ENCODE data around the gene PPP3CA. TPM values are rescaled to one million over a fixed set of nuclear protein-coding genes. Genes with fewer than 3 reads are reported as not detected.

PPP3CA gene
- total and polyA plus RNA-seq, 2 of the 13 experiments (the other 11 are each of a cell fraction or from before 2014, with no cell fraction given), result 4.8 to 13.2 TPM

DNA sequence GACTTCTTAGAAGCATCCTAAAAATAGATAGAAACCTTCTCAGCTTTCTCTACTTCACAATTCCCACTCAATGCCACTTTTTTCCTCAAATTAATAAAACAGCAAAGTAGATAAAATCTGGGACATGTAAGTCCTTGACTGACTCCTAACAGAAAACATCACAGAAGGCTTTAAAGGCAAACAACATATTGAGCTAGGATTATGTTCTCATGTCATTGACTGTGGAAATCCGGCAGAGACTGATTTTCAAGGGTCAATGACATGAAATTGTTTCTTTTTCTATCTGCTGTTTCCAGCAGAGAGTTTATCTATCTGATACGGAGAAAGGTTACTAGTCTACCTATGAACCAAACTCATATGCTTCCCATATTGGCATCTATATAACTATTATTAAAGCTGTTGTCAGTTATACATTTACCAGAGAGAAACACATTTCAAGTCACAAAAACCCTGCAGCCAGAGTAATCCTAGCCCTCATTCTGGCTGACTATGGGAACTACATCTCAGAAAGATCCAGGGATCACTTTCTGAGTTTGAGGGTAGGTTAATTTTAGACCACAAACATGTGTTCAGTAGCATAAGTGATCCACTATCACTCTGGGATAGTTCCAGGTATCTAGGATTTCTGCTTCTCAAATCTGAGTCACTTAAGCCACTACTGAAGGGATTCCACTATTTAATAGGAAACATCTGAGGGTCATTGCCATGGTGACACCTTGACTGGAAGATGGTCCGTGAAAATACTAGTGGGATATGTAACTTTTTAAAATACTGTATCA, 147.6 kb downstream of the PPP3CA start:
- in situ Hi-C loops (cut with HindIII; ENCODE audit: extremely low pct_ligation_motif_present, low pct_unique_long_range_greater_than_20kb) (loop anchor here (10.0 kb wide), 1 partner anchor 145 kb away; the partner anchor contains the start of gene PPP3CA), intact Hi-C loops (cut with micrococcal nuclease; ENCODE audit: unreplicated experiment) (no loop called here)
- Histone ChIP-seq H2AFZ (ENCODE audit: low read length) (no peak overlapping the region), H3K27me3 (ENCODE audit: control insufficient read depth in 1 of 2, insufficient read depth in 2 of 2, low read length in 2 of 2) (no peaks in the 10 kb centered on the region), H3K4me1 (ENCODE audit: insufficient read depth, low read length) (peaks cover 55% of the 10 kb centered on the region), H3K9me3 (ENCODE audit: low read length) (no peaks in the 10 kb centered on the region), H3K9ac (ENCODE audit: insufficient read depth, low read depth, low read length) (no peak overlapping the region), H3K36me3 (replicated peaks in 1 of 2; ENCODE audit: control insufficient read depth in 1 of 2, insufficient read depth in 2 of 2, low read length in 2 of 2) (no peaks in the 10 kb centered on the region), H4K20me1 (ENCODE audit: insufficient read depth, low read length) (no peaks in the 10 kb centered on the region), H3K4me3 (replicated peaks in 1 of 3; ENCODE audit: insufficient read depth in 1 of 3, low read depth in 2 of 3, low read length in 3 of 3) (no peak overlapping the region), H3K4me2 (ENCODE audit: low read depth, low read length) (no peak overlapping the region), H3K27ac (ENCODE audit: extremely low read length, insufficient read depth, low read length) (no peak overlapping the region), H3K79me2 (ENCODE audit: insufficient read depth, low read length) (no peaks in the 10 kb centered on the region)
- BruUV-seq (replicated peaks), result no TSS peak
- ChIA-PET POLR2A (no interaction called here), CTCF (ENCODE audit: low intra/inter-chr PET ratio, low total read pairs) (no interaction called here)
- TF ChIP-seq, protein P1, sequence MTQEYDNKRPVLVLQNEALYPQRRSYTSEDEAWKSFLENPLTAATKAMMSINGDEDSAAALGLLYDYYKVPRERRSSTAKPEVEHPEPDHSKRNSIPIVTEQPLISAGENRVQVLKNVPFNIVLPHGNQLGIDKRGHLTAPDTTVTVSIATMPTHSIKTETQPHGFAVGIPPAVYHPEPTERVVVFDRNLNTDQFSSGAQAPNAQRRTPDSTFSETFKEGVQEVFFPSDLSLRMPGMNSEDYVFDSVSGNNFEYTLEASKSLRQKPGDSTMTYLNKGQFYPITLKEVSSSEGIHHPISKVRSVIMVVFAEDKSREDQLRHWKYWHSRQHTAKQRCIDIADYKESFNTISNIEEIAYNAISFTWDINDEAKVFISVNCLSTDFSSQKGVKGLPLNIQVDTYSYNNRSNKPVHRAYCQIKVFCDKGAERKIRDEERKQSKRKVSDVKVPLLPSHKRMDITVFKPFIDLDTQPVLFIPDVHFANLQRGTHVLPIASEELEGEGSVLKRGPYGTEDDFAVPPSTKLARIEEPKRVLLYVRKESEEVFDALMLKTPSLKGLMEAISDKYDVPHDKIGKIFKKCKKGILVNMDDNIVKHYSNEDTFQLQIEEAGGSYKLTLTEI (CRISPR knock-in tag; conservative IDR thresholded peaks at IDR 0.05), result no peak
- TF ChIP-seq SALL1 (CRISPR knock-in tag; IDR thresholded peaks at IDR 0.05), result no peak
- no peak for TF ChIP-seq HOXA9 (CRISPR knock-in tag; IDR thresholded peaks at IDR 0.05; ENCODE audit: borderline replicate concordance)
- no peak for TF ChIP-seq CHD4 (IDR thresholded peaks at IDR 0.05; ENCODE audit: borderline replicate concordance, low read length)
- no peak for TF ChIP-seq ZBTB38 (CRISPR knock-in tag; IDR thresholded peaks at IDR 0.05)
- no peak for TF ChIP-seq MED8 (CRISPR knock-in tag; IDR thresholded peaks at IDR 0.05; ENCODE audit: insufficient replicate concordance)
- no peak for TF ChIP-seq ZMAT3 (CRISPR knock-in tag; conservative IDR thresholded peaks at IDR 0.05)
- TF ChIP-seq, protein P2, sequence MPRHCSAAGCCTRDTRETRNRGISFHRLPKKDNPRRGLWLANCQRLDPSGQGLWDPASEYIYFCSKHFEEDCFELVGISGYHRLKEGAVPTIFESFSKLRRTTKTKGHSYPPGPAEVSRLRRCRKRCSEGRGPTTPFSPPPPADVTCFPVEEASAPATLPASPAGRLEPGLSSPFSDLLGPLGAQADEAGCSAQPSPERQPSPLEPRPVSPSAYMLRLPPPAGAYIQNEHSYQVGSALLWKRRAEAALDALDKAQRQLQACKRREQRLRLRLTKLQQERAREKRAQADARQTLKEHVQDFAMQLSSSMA (CRISPR knock-in tag; IDR thresholded peaks at IDR 0.05), result no peak
- no peak for TF ChIP-seq ZNF761 (CRISPR knock-in tag; conservative IDR thresholded peaks at IDR 0.05)
- no peak for TF ChIP-seq JUN (CRISPR knock-in tag; IDR thresholded peaks at IDR 0.05)
- TF ChIP-seq, protein P3, sequence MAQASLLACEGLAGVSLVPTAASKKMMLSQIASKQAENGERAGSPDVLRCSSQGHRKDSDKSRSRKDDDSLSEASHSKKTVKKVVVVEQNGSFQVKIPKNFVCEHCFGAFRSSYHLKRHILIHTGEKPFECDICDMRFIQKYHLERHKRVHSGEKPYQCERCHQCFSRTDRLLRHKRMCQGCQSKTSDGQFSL (CRISPR knock-in tag; IDR thresholded peaks at IDR 0.05), result no peak
- DNase-seq (ENCODE audit: low spot score), result no peak
- peak; percentile 26 for FAIRE-seq
- 46% methylated on average over 3 of the region's 3 CpGs for WGBS (ENCODE audit: low lambda C conversion rate)
- peak; percentile 51 for ATAC-seq
